IPS-15b (cell line): Measurements from ENCODE around the gene UNC5C.

Experiments used
- H3K27me3 ChIP-seq: one replicate; pipeline ENCODE4 v1.6.1; 2013; ENCODE audit warnings: low read length; ENCODE audit not compliant: control insufficient read depth, insufficient read depth
- H3K36me3 ChIP-seq: one replicate; pipeline ENCODE4 v1.6.1; 2013; ENCODE audit warnings: low read length; ENCODE audit not compliant: control insufficient read depth, insufficient read depth
- H3K4me1 ChIP-seq: one replicate; pipeline ENCODE4 v1.6.1; 2013; ENCODE audit warnings: mild to moderate bottlenecking, low read length; ENCODE audit not compliant: control insufficient read depth, insufficient read depth
- H3K4me3 ChIP-seq: one replicate; pipeline ENCODE4 v1.5.1; 2013; ENCODE audit warnings: low read depth, low read length
- H3K9ac ChIP-seq: one replicate; pipeline ENCODE4 v1.6.1; 2013; ENCODE audit warnings: low read depth, mild to moderate bottlenecking, low read length
- H3K9me3 ChIP-seq: one replicate; pipeline ENCODE4 v1.6.1; 2013; ENCODE audit warnings: mild to moderate bottlenecking, low read length; ENCODE audit not compliant: control insufficient read depth, insufficient read depth

UNC5C gene

GRCh38 chr4:95532305-95532704 is 16.5 kb downstream of the UNC5C start:
- H3K4me1 ChIP-seq, result no peaks in the 10 kb centered on the region
- H3K36me3 ChIP-seq, result no peaks in the 10 kb centered on the region
- no peaks in the 10 kb centered on the region for H3K9me3 ChIP-seq
- no peaks in the 10 kb centered on the region for H3K27me3 ChIP-seq
- no peak overlapping the region for H3K4me3 ChIP-seq
- no peak overlapping the region for H3K9ac ChIP-seq

GRCh38 chr4:95531141-95531540 is 17.6 kb downstream of the UNC5C start:
- no peak overlapping the region for H3K9ac ChIP-seq
- H3K27me3 ChIP-seq, result no peaks in the 10 kb centered on the region
- no peaks in the 10 kb centered on the region for H3K4me1 ChIP-seq
- no peaks in the 10 kb centered on the region for H3K9me3 ChIP-seq
- no peak overlapping the region for H3K4me3 ChIP-seq
- H3K36me3 ChIP-seq, result no peaks in the 10 kb centered on the region

GRCh38 chr4:95529946-95530345 is 18.8 kb downstream of the UNC5C start:
- Histone ChIP-seq H3K4me3 (no peak overlapping the region), H3K36me3 (no peaks in the 10 kb centered on the region), H3K4me1 (no peaks in the 10 kb centered on the region)

GRCh38 chr4:95528388-95528948 is 20.3 kb downstream of the UNC5C start:
- H3K4me3 ChIP-seq, result no peak overlapping the region
- H3K9ac ChIP-seq, result no peak overlapping the region
- no peaks in the 10 kb centered on the region for H3K27me3 ChIP-seq
- H3K9me3 ChIP-seq, result no peaks in the 10 kb centered on the region
- no peaks in the 10 kb centered on the region for H3K36me3 ChIP-seq
- H3K4me1 ChIP-seq, result no peaks in the 10 kb centered on the region

More at GRCh38 chr4:95529946-95530345, 18.8 kb downstream of the UNC5C start:
- no peaks in the 10 kb centered on the region for H3K27me3 ChIP-seq
- no peak overlapping the region for H3K9ac ChIP-seq
- no peaks in the 10 kb centered on the region for H3K9me3 ChIP-seq

- no peaks in the 10 kb centered on the region for H3K9me3 ChIP-seq
- H3K4me3 ChIP-seq, result no peak overlapping the region
- H3K9ac ChIP-seq, result no peak overlapping the region
- H3K27me3 ChIP-seq, result no peaks in the 10 kb centered on the region
- no peaks in the 10 kb centered on the region for H3K36me3 ChIP-seq
- no peaks in the 10 kb centered on the region for H3K4me1 ChIP-seq
Observed at GRCh38 chr4:95526075-95526474, 22.7 kb downstream of the UNC5C start.

- Histone ChIP-seq H3K27me3 (no peaks in the 10 kb centered on the region), H3K9me3 (no peaks in the 10 kb centered on the region), H3K36me3 (no peaks in the 10 kb centered on the region), H3K4me1 (no peaks in the 10 kb centered on the region), H3K4me3 (no peak overlapping the region), H3K9ac (no peak overlapping the region)
Observed at GRCh38 chr4:95524729-95525128, 24.0 kb downstream of the UNC5C start.

- H3K4me1 ChIP-seq, result no peaks in the 10 kb centered on the region
- no peaks in the 10 kb centered on the region for H3K27me3 ChIP-seq
Observed at GRCh38 chr4:95524184-95524583, 24.6 kb downstream of the UNC5C start.

GRCh38 chr4:95522682-95523530 is 25.9 kb downstream of the UNC5C start:
- no peak overlapping the region for H3K9ac ChIP-seq
- no peak overlapping the region for H3K4me3 ChIP-seq
- no peaks in the 10 kb centered on the region for H3K9me3 ChIP-seq
- no peaks in the 10 kb centered on the region for H3K4me1 ChIP-seq
- H3K36me3 ChIP-seq, result no peaks in the 10 kb centered on the region
- H3K27me3 ChIP-seq, result no peaks in the 10 kb centered on the region

More at GRCh38 chr4:95524184-95524583, 24.6 kb downstream of the UNC5C start:
- no peak overlapping the region for H3K9ac ChIP-seq
- no peak overlapping the region for H3K4me3 ChIP-seq
- H3K9me3 ChIP-seq, result no peaks in the 10 kb centered on the region
- H3K36me3 ChIP-seq, result no peaks in the 10 kb centered on the region

- Histone ChIP-seq H3K4me1 (no peaks in the 10 kb centered on the region), H3K9ac (no peak overlapping the region), H3K9me3 (no peaks in the 10 kb centered on the region), H3K36me3 (no peaks in the 10 kb centered on the region), H3K4me3 (no peak overlapping the region), H3K27me3 (no peaks in the 10 kb centered on the region)
Observed at GRCh38 chr4:95517576-95518345, 31.0 kb downstream of the UNC5C start.

GRCh38 chr4:95516528-95517017 is 32.2 kb downstream of the UNC5C start:
- Histone ChIP-seq H3K36me3 (no peaks in the 10 kb centered on the region), H3K4me1 (no peaks in the 10 kb centered on the region), H3K4me3 (no peak overlapping the region), H3K27me3 (no peaks in the 10 kb centered on the region), H3K9me3 (no peaks in the 10 kb centered on the region), H3K9ac (no peak overlapping the region)

- peaks cover 3% of the 10 kb centered on the region for H3K4me1 ChIP-seq
- H3K27me3 ChIP-seq, result no peaks in the 10 kb centered on the region
- no peaks in the 10 kb centered on the region for H3K36me3 ChIP-seq
- H3K9me3 ChIP-seq, result no peaks in the 10 kb centered on the region
- no peak overlapping the region for H3K9ac ChIP-seq
- H3K4me3 ChIP-seq, result no peak overlapping the region
Observed at GRCh38 chr4:95515589-95515988, 33.2 kb downstream of the UNC5C start.
